Measurements from ENCODE around the gene FSTL5. TPM values are rescaled to one million over a fixed set of nuclear protein-coding genes. Genes with fewer than 3 reads are reported as not detected.
A peak's percentile ranks its signal among the peaks of the same experiment; 100 is the strongest.
"Not testable (repeated sequence)": the region's sequence is repeated elsewhere in the genome, so short reads cannot be mapped to it uniquely, and the experiment has no call there.

The FSTL5 gene
- polyA plus RNA-seq, 4 donors, result 0.19 to 0.36 TPM; not detected in 2

- H3K36me3 ChIP-seq (ENCODE audit: control insufficient read depth in 3 of 3, insufficient read depth in 2 of 3, low read depth in 1 of 3, low read length in 3 of 3), result no peaks in the 10 kb centered on the region
- FAIRE-seq (no peak), DNase-seq (no peak)
- H3K27me3 ChIP-seq (ENCODE audit: control insufficient read depth in 3 of 3, insufficient read depth in 3 of 3, low read length in 3 of 3), result no peaks in the 10 kb centered on the region
- H3K27ac ChIP-seq (ENCODE audit: low read depth in 1 of 3, low read length in 2 of 3), result no peak overlapping the region
- no peaks in the 10 kb centered on the region for H3K4me1 ChIP-seq (ENCODE audit: control insufficient read depth in 3 of 3, insufficient read depth in 2 of 3, low read depth in 1 of 3, low read length in 2 of 3)
- H3K4me3 ChIP-seq (ENCODE audit: low read depth in 1 of 3, low read length in 3 of 3), result no peak overlapping the region
- WGBS, 3 donors, result 66 to 68% (median 67%) methylated on average over 13 of the region's 13 CpGs
- H3K9me3 ChIP-seq (ENCODE audit: control insufficient read depth in 2 of 2, insufficient read depth in 1 of 2, low read depth in 1 of 2, low read length in 1 of 2), result no peaks in the 10 kb centered on the region
Observed at GRCh38 chr4:162116095-162116779, 47.6 kb downstream of the FSTL5 start.

DNA sequence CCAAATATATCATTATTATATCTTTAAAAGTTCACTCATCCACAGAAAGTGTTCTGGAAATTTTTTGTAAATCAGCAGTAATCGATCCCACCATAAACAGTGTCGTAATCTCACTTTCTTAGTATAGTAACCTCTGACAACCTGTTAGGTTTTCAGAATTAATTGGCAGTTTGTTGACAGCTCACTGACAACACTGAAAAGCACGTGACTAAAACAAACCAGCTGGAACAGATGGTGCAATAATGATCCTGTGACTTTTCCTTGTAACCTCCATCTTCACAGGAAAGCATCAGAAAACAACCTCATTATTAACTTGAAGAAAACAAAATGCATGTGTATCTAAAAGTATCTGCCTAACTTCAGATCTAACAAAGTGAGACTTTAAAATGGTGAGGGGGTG lies 48.5 kb downstream of the FSTL5 start:
- Histone ChIP-seq H3K4me1 (ENCODE audit: control insufficient read depth in 3 of 3, insufficient read depth in 2 of 3, low read depth in 1 of 3, low read length in 2 of 3) (no peaks in the 10 kb centered on the region), H3K4me3 (ENCODE audit: low read depth in 1 of 3, low read length in 3 of 3) (no peak overlapping the region), H3K36me3 (ENCODE audit: control insufficient read depth in 3 of 3, insufficient read depth in 2 of 3, low read depth in 1 of 3, low read length in 3 of 3) (no peaks in the 10 kb centered on the region), H3K27me3 (ENCODE audit: control insufficient read depth in 3 of 3, insufficient read depth in 3 of 3, low read length in 3 of 3) (no peaks in the 10 kb centered on the region), H3K9me3 (ENCODE audit: control insufficient read depth in 2 of 2, insufficient read depth in 1 of 2, low read depth in 1 of 2, low read length in 1 of 2) (no peaks in the 10 kb centered on the region), H3K27ac (ENCODE audit: low read depth in 1 of 3, low read length in 2 of 3) (no peak overlapping the region)
- no peak for DNase-seq
- no peak for FAIRE-seq
- 19 to 34% (median 28%) methylated on average over 3 of the region's 3 CpGs for WGBS, 3 donors

- FAIRE-seq (no peak), DNase-seq (no peak)
- Histone ChIP-seq H3K9me3 (ENCODE audit: control insufficient read depth in 2 of 2, insufficient read depth in 1 of 2, low read depth in 1 of 2, low read length in 1 of 2) (no peaks in the 10 kb centered on the region), H3K27ac (ENCODE audit: low read depth in 1 of 3, low read length in 2 of 3) (no peak overlapping the region), H3K4me1 (ENCODE audit: control insufficient read depth in 3 of 3, insufficient read depth in 2 of 3, low read depth in 1 of 3, low read length in 2 of 3) (no peaks in the 10 kb centered on the region), H3K36me3 (ENCODE audit: control insufficient read depth in 3 of 3, insufficient read depth in 2 of 3, low read depth in 1 of 3, low read length in 3 of 3) (no peaks in the 10 kb centered on the region), H3K27me3 (ENCODE audit: control insufficient read depth in 3 of 3, insufficient read depth in 3 of 3, low read length in 3 of 3) (no peaks in the 10 kb centered on the region), H3K4me3 (ENCODE audit: low read depth in 1 of 3, low read length in 3 of 3) (no peak overlapping the region)
- WGBS, 3 donors, result 88 to 90% (median 89%) methylated on average over 4 of the region's 4 CpGs
Observed at GRCh38 chr4:162111078-162111477, 52.7 kb downstream of the FSTL5 start.

GRCh38 chr4:162104459-162105124 lies 59.2 kb downstream of the FSTL5 start:
- no peaks in the 10 kb centered on the region for H3K9me3 ChIP-seq (ENCODE audit: control insufficient read depth in 2 of 2, insufficient read depth in 1 of 2, low read depth in 1 of 2, low read length in 1 of 2)
- H3K4me1 ChIP-seq (ENCODE audit: control insufficient read depth in 3 of 3, insufficient read depth in 2 of 3, low read depth in 1 of 3, low read length in 2 of 3), result no peaks in the 10 kb centered on the region
- H3K4me3 ChIP-seq (ENCODE audit: low read depth in 1 of 3, low read length in 3 of 3), result no peak overlapping the region
- no peaks in the 10 kb centered on the region for H3K36me3 ChIP-seq (ENCODE audit: control insufficient read depth in 3 of 3, insufficient read depth in 2 of 3, low read depth in 1 of 3, low read length in 3 of 3)
- DNase-seq (no peak), FAIRE-seq (no peak)
- 45 to 60% (median 51%) methylated on average over 5 of the region's 5 CpGs for WGBS, 3 donors
- H3K27me3 ChIP-seq (ENCODE audit: control insufficient read depth in 3 of 3, insufficient read depth in 3 of 3, low read length in 3 of 3), result no peaks in the 10 kb centered on the region
- H3K27ac ChIP-seq (ENCODE audit: low read depth in 1 of 3, low read length in 2 of 3), result no peak overlapping the region

- WGBS, 3 donors, result 91 to 94% (median 91%) methylated on average over 12 of the region's 12 CpGs
- not testable (repeated sequence) for H3K27ac ChIP-seq (ENCODE audit: low read depth in 1 of 3, low read length in 2 of 3); H3K4me3 ChIP-seq (ENCODE audit: low read depth in 1 of 3, low read length in 3 of 3); H3K27me3 ChIP-seq (ENCODE audit: control insufficient read depth in 3 of 3, insufficient read depth in 3 of 3, low read length in 3 of 3); FAIRE-seq; H3K36me3 ChIP-seq (ENCODE audit: control insufficient read depth in 3 of 3, insufficient read depth in 2 of 3, low read depth in 1 of 3, low read length in 3 of 3); DNase-seq; H3K4me1 ChIP-seq (ENCODE audit: control insufficient read depth in 3 of 3, insufficient read depth in 2 of 3, low read depth in 1 of 3, low read length in 2 of 3); H3K9me3 ChIP-seq (ENCODE audit: control insufficient read depth in 2 of 2, insufficient read depth in 1 of 2, low read depth in 1 of 2, low read length in 1 of 2)
Observed at GRCh38 chr4:162103908-162104307, 59.9 kb downstream of the FSTL5 start.

DNA sequence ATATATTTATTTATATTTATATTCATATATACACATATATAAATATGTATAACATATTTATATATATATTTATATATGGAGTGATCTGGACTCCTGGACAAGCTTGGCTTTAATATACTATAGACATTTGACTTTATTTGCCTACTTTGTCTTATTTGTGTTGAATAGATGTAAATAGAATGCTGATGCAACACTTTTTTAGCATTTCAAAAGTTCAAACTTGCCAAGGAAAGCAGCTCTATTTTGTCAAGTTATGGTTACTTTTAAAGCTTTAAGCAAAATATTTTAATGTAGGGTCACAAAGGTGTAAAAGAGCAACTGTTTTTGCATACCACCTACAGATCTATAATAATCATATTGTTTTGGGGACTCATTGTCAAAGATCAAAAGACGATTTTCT lies 61.1 kb downstream of the FSTL5 start:
- 21 to 44% (median 25%) methylated on average over 1 of the region's 1 CpG for WGBS, 3 donors
- Histone ChIP-seq H3K4me3 (ENCODE audit: low read depth in 1 of 3, low read length in 3 of 3) (no peak overlapping the region), H3K27me3 (ENCODE audit: control insufficient read depth in 3 of 3, insufficient read depth in 3 of 3, low read length in 3 of 3) (no peaks in the 10 kb centered on the region), H3K9me3 (ENCODE audit: control insufficient read depth in 2 of 2, insufficient read depth in 1 of 2, low read depth in 1 of 2, low read length in 1 of 2) (no peaks in the 10 kb centered on the region), H3K4me1 (ENCODE audit: control insufficient read depth in 3 of 3, insufficient read depth in 2 of 3, low read depth in 1 of 3, low read length in 2 of 3) (no peaks in the 10 kb centered on the region), H3K36me3 (ENCODE audit: control insufficient read depth in 3 of 3, insufficient read depth in 2 of 3, low read depth in 1 of 3, low read length in 3 of 3) (no peaks in the 10 kb centered on the region), H3K27ac (ENCODE audit: low read depth in 1 of 3, low read length in 2 of 3) (no peak overlapping the region)
- FAIRE-seq (peak; percentile 98), DNase-seq (no peak)

- no peaks in the 10 kb centered on the region for H3K27me3 ChIP-seq (ENCODE audit: control insufficient read depth in 3 of 3, insufficient read depth in 3 of 3, low read length in 3 of 3)
- no peak overlapping the region for H3K27ac ChIP-seq (ENCODE audit: low read depth in 1 of 3, low read length in 2 of 3)
- no peaks in the 10 kb centered on the region for H3K4me1 ChIP-seq (ENCODE audit: control insufficient read depth in 3 of 3, insufficient read depth in 2 of 3, low read depth in 1 of 3, low read length in 2 of 3)
- H3K36me3 ChIP-seq (ENCODE audit: control insufficient read depth in 3 of 3, insufficient read depth in 2 of 3, low read depth in 1 of 3, low read length in 3 of 3), result no peaks in the 10 kb centered on the region
- WGBS, 3 donors, result 44 to 61% (median 55%) methylated on average over 1 of the region's 1 CpG
- no peak for DNase-seq
- no peak overlapping the region for H3K4me3 ChIP-seq (ENCODE audit: low read depth in 1 of 3, low read length in 3 of 3)
- no peaks in the 10 kb centered on the region for H3K9me3 ChIP-seq (ENCODE audit: control insufficient read depth in 2 of 2, insufficient read depth in 1 of 2, low read depth in 1 of 2, low read length in 1 of 2)
- FAIRE-seq, result no peak
Observed at GRCh38 chr4:162101337-162101736, 62.5 kb downstream of the FSTL5 start.

GRCh38 chr4:162075726-162076125 lies 88.1 kb downstream of the FSTL5 start:
- Histone ChIP-seq H3K9me3 (ENCODE audit: control insufficient read depth in 2 of 2, insufficient read depth in 1 of 2, low read depth in 1 of 2, low read length in 1 of 2) (no peaks in the 10 kb centered on the region), H3K36me3 (ENCODE audit: control insufficient read depth in 3 of 3, insufficient read depth in 2 of 3, low read depth in 1 of 3, low read length in 3 of 3) (no peaks in the 10 kb centered on the region), H3K4me1 (ENCODE audit: control insufficient read depth in 3 of 3, insufficient read depth in 2 of 3, low read depth in 1 of 3, low read length in 2 of 3) (no peaks in the 10 kb centered on the region), H3K27me3 (ENCODE audit: control insufficient read depth in 3 of 3, insufficient read depth in 3 of 3, low read length in 3 of 3) (no peaks in the 10 kb centered on the region), H3K27ac (ENCODE audit: low read depth in 1 of 3, low read length in 2 of 3) (no peak overlapping the region), H3K4me3 (ENCODE audit: low read depth in 1 of 3, low read length in 3 of 3) (no peak overlapping the region)
- DNase-seq, result no peak
- FAIRE-seq, result no peak
- WGBS, 3 donors, result 68 to 86% (median 81%) methylated on average over 2 of the region's 2 CpGs

- Histone ChIP-seq H3K9me3 (ENCODE audit: control insufficient read depth in 2 of 2, insufficient read depth in 1 of 2, low read depth in 1 of 2, low read length in 1 of 2) (no peaks in the 10 kb centered on the region), H3K27me3 (ENCODE audit: control insufficient read depth in 3 of 3, insufficient read depth in 3 of 3, low read length in 3 of 3) (no peaks in the 10 kb centered on the region), H3K27ac (ENCODE audit: low read depth in 1 of 3, low read length in 2 of 3) (no peak overlapping the region), H3K36me3 (ENCODE audit: control insufficient read depth in 3 of 3, insufficient read depth in 2 of 3, low read depth in 1 of 3, low read length in 3 of 3) (no peaks in the 10 kb centered on the region), H3K4me3 (ENCODE audit: low read depth in 1 of 3, low read length in 3 of 3) (no peak overlapping the region), H3K4me1 (ENCODE audit: control insufficient read depth in 3 of 3, insufficient read depth in 2 of 3, low read depth in 1 of 3, low read length in 2 of 3) (no peaks in the 10 kb centered on the region)
- 60 to 78% (median 70%) methylated on average over 2 of the region's 2 CpGs for WGBS, 3 donors
- no peak for DNase-seq
- FAIRE-seq, result no peak
Observed at GRCh38 chr4:162061214-162061613, 102.6 kb downstream of the FSTL5 start.
